GM21576 (cell line): ENCODE results near the gene NT5C1B.
A peak's percentile ranks its signal among the peaks of the same experiment; 100 is the strongest.

Source experiments
- ATAC-seq: cut with Tn5 transposase; IDR thresholded peaks from one replicate; pipeline ENCODE4 v1.9.1; 2021; ENCODE audit warnings: mild to moderate bottlenecking, moderate library complexity; ENCODE audit not compliant: unreplicated experiment

Gene NT5C1B

GRCh38 chr2:18552351-18553077 lies 36.9 kb downstream of the NT5C1B start:
- no peak for ATAC-seq

GRCh38 chr2:18551623-18552022 lies 37.7 kb downstream of the NT5C1B start:
- no peak for ATAC-seq

- ATAC-seq: no peak
Measured at GRCh38 chr2:18551169-18551568, 38.2 kb downstream of the NT5C1B start.

- no peak for ATAC-seq
Measured at GRCh38 chr2:18550433-18550832, 38.9 kb downstream of the NT5C1B start.

- no peak for ATAC-seq
Measured at GRCh38 chr2:18549083-18549482, 40.3 kb downstream of the NT5C1B start.

GRCh38 chr2:18548621-18549020 lies 40.7 kb downstream of the NT5C1B start:
- no peak for ATAC-seq

GRCh38 chr2:18546567-18546966 lies 42.8 kb downstream of the NT5C1B start:
- peak; percentile 74 for ATAC-seq

- ATAC-seq: no peak
Measured at GRCh38 chr2:18545384-18545783, 44.0 kb downstream of the NT5C1B start.

GRCh38 chr2:18544171-18544570 lies 45.2 kb downstream of the NT5C1B start:
- no peak for ATAC-seq

GRCh38 chr2:18540872-18541271 lies 48.5 kb downstream of the NT5C1B start:
- ATAC-seq: no peak

GRCh38 chr2:18536697-18537096 lies 52.7 kb downstream of the NT5C1B start:
- no peak for ATAC-seq

- ATAC-seq: no peak
Measured at GRCh38 chr2:18536100-18536499, 53.3 kb downstream of the NT5C1B start.

- ATAC-seq: no peak
Measured at GRCh38 chr2:18531194-18531593, 58.2 kb downstream of the NT5C1B start.

- no peak for ATAC-seq
Measured at GRCh38 chr2:18527822-18528221, 61.5 kb downstream of the NT5C1B start.

GRCh38 chr2:18527326-18527725 lies 62.0 kb downstream of the NT5C1B start:
- no peak for ATAC-seq

GRCh38 chr2:18526429-18526828 lies 62.9 kb downstream of the NT5C1B start:
- no peak for ATAC-seq

- ATAC-seq: no peak
Measured at GRCh38 chr2:18525852-18526251, 63.5 kb downstream of the NT5C1B start.

- no peak for ATAC-seq
Measured at GRCh38 chr2:18525236-18525635, 64.1 kb downstream of the NT5C1B start.

GRCh38 chr2:18522484-18523146 lies 66.8 kb downstream of the NT5C1B start:
- no peak for ATAC-seq

GRCh38 chr2:18520451-18521425 lies 68.6 kb downstream of the NT5C1B start:
- peak; percentile 70 for ATAC-seq

GRCh38 chr2:18519914-18520450 lies 69.4 kb downstream of the NT5C1B start:
- ATAC-seq: no peak
